Breast epithelium (tissue), 3 donors: ENCODE measurements around the gene GALNT5.

Experiments used
- POLR2A ChIP-seq: fragments of 450-650 bp; IDR thresholded peaks from one replicate; pipeline ENCODE4 v1.6.1; 2016; ENCODE audit warnings: antibody characterized with exemption, mild to moderate bottlenecking, moderate library complexity
- TF ChIP-seq, protein P1 (sequence below), 3 donors: fragments of 450-650 bp; IDR thresholded peaks; one replicate each; pipeline ENCODE4 v1.5.1; 2016 to 2017; ENCODE audit warnings: antibody characterized with exemption in 3 of 3, mild to moderate bottlenecking in 3 of 3, moderate library complexity in 3 of 3

DNA sequence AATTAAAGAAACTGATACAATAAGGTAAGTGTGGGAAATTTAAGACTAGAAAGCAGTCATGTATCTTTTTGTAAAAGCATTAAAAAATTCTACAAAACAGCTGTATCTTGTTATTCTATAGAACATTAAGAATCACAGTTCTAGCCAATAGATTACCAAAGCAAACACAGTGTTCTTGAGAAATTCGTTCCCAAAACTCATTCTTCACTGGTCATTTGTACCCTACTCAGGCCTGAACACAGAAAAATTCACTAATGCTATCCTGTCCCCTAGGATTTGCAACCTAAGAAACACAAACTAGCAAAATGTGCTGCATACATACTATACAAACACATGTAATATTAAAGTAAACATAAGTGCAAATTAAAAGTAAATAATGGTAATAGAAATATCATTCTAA lies 39.0 kb downstream of the GALNT5 start:
- TF ChIP-seq, protein P1, sequence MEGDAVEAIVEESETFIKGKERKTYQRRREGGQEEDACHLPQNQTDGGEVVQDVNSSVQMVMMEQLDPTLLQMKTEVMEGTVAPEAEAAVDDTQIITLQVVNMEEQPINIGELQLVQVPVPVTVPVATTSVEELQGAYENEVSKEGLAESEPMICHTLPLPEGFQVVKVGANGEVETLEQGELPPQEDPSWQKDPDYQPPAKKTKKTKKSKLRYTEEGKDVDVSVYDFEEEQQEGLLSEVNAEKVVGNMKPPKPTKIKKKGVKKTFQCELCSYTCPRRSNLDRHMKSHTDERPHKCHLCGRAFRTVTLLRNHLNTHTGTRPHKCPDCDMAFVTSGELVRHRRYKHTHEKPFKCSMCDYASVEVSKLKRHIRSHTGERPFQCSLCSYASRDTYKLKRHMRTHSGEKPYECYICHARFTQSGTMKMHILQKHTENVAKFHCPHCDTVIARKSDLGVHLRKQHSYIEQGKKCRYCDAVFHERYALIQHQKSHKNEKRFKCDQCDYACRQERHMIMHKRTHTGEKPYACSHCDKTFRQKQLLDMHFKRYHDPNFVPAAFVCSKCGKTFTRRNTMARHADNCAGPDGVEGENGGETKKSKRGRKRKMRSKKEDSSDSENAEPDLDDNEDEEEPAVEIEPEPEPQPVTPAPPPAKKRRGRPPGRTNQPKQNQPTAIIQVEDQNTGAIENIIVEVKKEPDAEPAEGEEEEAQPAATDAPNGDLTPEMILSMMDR (IDR thresholded peaks at IDR 0.05) = no peak
- TF ChIP-seq POLR2A = no peak
